Activated CD4-positive, alpha-beta memory T cell treated with anti-CD3 and anti-CD28 coated beads, Interleukin-2, amount 10 ng/mL, durations not matched to agents 7 days and 5 days (primary cell): ENCODE results near the gene RORC. TPM values are rescaled to one million over a fixed set of nuclear protein-coding genes. Genes with fewer than 3 reads are reported as not detected.
A peak's percentile ranks its signal among the peaks of the same experiment; 100 is the strongest.

Experiments
- CTCF ChIA-PET: fragments of 350-600 bp; sonication (Branson Sonifier 250); formaldehyde crosslinking; loops from one replicate; lab custom pipeline; 2021; ENCODE audit warnings: antibody characterized with exemption, inconsistent platforms; lab: Charles Lee
- POLR2A ChIA-PET: fragments of 350-600 bp; sonication (Branson Sonifier 250); formaldehyde crosslinking; loops from one replicate; lab custom pipeline; 2021; ENCODE audit warnings: antibody characterized with exemption; lab: Charles Lee
- DNase-seq: peaks from one replicate; pipeline ENCODE4 v3.0.0-alpha.2; 2020
- H3K27ac Mint-ChIP-seq: one replicate; pipeline ENCODE4 v1.8.0; 2021; ENCODE audit warnings: mild to moderate bottlenecking, mixed read lengths
- H3K27me3 Mint-ChIP-seq: one replicate; pipeline ENCODE4 v1.8.0; 2021; ENCODE audit warnings: mixed read lengths
- H3K36me3 Mint-ChIP-seq: one replicate; pipeline ENCODE4 v1.8.0; 2021; ENCODE audit warnings: low read depth, mixed read lengths
- H3K4me1 Mint-ChIP-seq: one replicate; pipeline ENCODE4 v1.8.0; 2021; ENCODE audit warnings: mixed read lengths
- H3K4me3 Mint-ChIP-seq: one replicate; pipeline ENCODE4 v1.8.0; 2021; ENCODE audit warnings: mild to moderate bottlenecking, mixed read lengths
- H3K9me3 Mint-ChIP-seq: one replicate; pipeline ENCODE4 v1.8.0; 2021; ENCODE audit warnings: mixed read lengths
- total RNA-seq, 2 experiments: library from RNA; stranded (reverse); gene quantifications; one replicate each; pipeline ENCODE4 v1.2.3, GENCODE V29; 2021

RORC gene
- total RNA-seq, 2 experiments from 2014 or later = 25.4 to 25.8 TPM

DNA sequence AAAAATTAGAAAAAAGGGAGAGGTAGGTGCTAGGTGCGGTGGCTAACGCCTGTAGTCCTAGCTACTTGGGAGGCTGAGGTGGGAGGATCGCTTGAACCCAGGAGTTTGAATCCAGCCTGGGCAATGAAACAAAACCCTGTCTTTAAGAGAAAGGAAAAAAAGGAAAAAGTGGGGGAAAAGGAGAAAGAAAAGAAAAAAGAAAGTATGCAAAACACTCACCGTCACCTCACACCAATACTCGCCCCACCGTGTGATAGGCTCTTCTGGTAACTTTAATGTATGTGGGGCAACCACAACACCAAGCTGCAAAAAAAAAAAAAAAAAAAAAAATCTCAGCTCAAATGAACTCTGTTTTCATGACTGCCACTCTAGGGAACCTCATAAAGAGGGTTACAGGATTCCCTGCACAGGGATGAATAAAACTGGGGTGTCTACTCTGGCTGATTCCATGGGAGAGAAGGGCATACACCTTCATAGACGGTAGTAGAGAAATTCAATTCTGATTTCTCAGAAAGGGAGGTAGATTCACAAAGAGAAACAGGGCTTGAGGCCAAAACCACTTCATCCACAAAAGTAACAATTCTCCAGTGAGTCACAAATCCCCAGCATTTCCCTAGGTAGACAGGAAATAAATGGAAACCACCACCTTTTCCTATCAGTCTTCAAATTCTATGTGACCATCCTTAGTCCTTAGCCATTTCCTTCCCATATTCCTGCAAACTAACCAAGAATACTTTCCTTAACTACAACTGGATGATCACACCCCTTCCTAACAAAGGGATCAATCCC lies 70.8 kb downstream of the RORC start:
- DNase-seq = no peak
- H3K27ac Mint-ChIP-seq = no peak overlapping the region
- H3K36me3 Mint-ChIP-seq = peaks cover 45% of the 10 kb centered on the region
- ChIA-PET CTCF (interaction anchor here (0.9 kb wide), 1 partner anchor 9 kb away, joined by 3 read pairs; no protein-coding TSS in a partner anchor), POLR2A (interaction anchor here (1.1 kb wide), 1 partner anchor 69 kb away, joined by 5 read pairs; no protein-coding TSS in a partner anchor)
- H3K9me3 Mint-ChIP-seq = no peaks in the 10 kb centered on the region
- H3K27me3 Mint-ChIP-seq = no peaks in the 10 kb centered on the region
- peaks cover 56% of the 10 kb centered on the region for H3K4me1 Mint-ChIP-seq
- H3K4me3 Mint-ChIP-seq = peak overlapping the region; percentile 6

DNA sequence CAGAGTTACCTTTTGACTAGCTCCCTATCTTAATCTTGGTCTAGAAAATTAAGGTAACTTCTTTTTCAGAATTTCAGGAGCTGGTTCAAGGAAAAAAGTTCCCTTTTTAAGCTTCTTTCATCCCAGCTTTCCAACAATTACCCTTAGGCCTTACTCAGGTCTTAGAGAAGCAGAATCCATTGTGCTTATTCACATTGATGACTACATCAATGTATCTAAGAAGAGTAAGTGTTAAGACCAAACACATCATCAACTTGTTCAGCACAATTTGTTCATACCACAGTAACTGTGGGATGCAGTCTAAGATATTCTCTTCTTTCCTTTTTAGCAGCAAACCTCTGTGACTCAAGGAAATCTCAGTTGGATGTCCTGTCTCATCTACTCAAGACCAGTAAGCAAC lies 72.4 kb downstream of the RORC start:
- POLR2A ChIA-PET = no interaction called here
- H3K4me1 Mint-ChIP-seq = peaks cover 45% of the 10 kb centered on the region
- no peaks in the 10 kb centered on the region for H3K27me3 Mint-ChIP-seq
- H3K4me3 Mint-ChIP-seq = no peak overlapping the region
- no peak for DNase-seq
- CTCF ChIA-PET = no interaction called here
- H3K27ac Mint-ChIP-seq = no peak overlapping the region
- H3K9me3 Mint-ChIP-seq = no peaks in the 10 kb centered on the region
- peaks cover 45% of the 10 kb centered on the region for H3K36me3 Mint-ChIP-seq

DNA sequence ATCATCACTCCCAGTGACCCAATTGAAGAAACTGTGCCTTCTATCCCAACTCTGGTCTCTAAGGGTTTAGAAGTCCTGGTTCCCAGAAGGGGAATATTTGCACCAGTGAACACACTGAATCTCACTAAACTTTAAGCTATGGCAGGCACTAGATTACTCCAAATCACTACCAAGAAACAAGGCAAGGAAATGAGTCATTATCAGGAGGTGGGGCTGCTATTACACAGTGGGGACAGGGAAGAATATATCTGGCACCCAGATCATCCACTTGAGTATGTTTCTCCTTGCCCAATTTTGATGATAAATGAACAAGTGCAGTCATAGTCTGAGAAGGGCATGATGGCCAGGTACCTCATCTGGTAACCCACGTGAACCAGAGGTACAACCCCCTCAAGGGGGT lies 75.3 kb downstream of the RORC start:
- no peak for DNase-seq
- Mint-ChIP-seq H3K9me3 (no peaks in the 10 kb centered on the region), H3K4me1 (peaks cover 23% of the 10 kb centered on the region), H3K27me3 (no peaks in the 10 kb centered on the region), H3K27ac (peak overlapping the region; percentile 27), H3K4me3 (no peak overlapping the region), H3K36me3 (peaks cover 35% of the 10 kb centered on the region)
- POLR2A ChIA-PET = interaction anchor here (1.0 kb wide), 1 partner anchor 62 kb away, joined by 3 read pairs; no protein-coding TSS in a partner anchor
- CTCF ChIA-PET = no interaction called here

Other genes with a start within 250 kb of the RORC start
- 10 to 100 TPM; 28.9 to 29.6 TPM for gene SNX27, start 219.8 kb downstream of the RORC start, total RNA-seq
- gene CELF3, start 115.0 kb downstream of the RORC start, total RNA-seq = not detected
- gene RIIAD1, start 110.3 kb downstream of the RORC start, total RNA-seq = not detected
- gene MRPL9, start 68.3 kb downstream of the RORC start, total RNA-seq = 10 to 100 TPM; 97.9 to 98.9 TPM
- gene TDRKH, start 41.3 kb downstream of the RORC start, total RNA-seq = 10 to 100 TPM; 27.1 to 30.9 TPM
- gene LINGO4, start 26.4 kb downstream of the RORC start, total RNA-seq = 1 to 10 TPM; 1.2 to 1.3 TPM
- 1 to 10 TPM; 3.0 to 3.7 TPM for gene C2CD4D, start 8.0 kb upstream of the RORC start, total RNA-seq
- not detected for gene THEM5, start 21.9 kb upstream of the RORC start, total RNA-seq
- 10 to 100 TPM; 26.3 to 28.6 TPM for gene THEM4, start 77.7 kb upstream of the RORC start, total RNA-seq
- gene S100A10, start 162.1 kb upstream of the RORC start, total RNA-seq = 100 to 1,000 TPM; 631 to 641 TPM
- gene S100A11, start 205.2 kb upstream of the RORC start, total RNA-seq = 100 to 1,000 TPM; 504 to 539 TPM